ENCODE measurements around the gene ABR. TPM values are rescaled to one million over a fixed set of nuclear protein-coding genes. Genes with fewer than 3 reads are reported as not detected.

Gene ABR
- total RNA-seq, 6 experiments from 2014 or later: 7.4 to 21.5 (median 11.3) TPM

DNA sequence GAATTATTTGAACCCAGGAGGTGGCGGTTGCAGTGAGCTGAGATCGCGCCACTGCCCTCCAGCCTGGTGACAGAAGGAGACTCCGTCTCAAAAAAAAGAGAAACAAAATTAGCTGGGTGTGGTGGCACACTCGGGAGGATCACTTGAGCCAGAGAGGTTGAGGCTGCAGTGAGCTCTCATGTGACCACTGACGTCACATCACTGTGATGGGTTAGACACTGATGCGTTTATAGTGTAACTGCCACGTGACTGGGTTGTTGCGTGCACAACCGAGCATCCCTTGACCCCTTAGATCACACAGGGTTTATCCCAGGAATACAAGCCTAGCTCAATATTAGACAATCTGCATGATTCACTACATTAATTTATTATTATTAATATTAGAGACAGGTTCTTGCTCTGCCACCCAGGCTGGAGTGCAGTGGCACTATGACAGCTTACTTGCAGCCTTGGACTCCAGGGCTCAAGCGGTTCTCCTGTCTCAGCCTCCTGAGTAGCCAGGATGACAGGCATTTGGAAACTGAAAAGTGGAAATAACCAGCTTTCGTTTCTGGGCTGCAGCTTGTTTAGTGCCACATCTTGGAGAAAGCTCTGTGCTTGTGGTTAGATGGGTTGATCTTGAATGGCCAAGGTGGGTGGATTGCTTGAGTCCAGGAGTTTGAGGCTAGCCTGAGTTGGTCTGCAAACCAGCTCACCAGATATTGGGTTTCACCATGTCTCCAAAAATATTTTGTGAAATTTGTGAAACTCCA lies 26.4 kb upstream of the ABR start:
- Histone ChIP-seq H3K4me1 (no peaks in the 10 kb centered on the region), H3K27me3 (no peaks in the 10 kb centered on the region), H3K9me3 (no peaks in the 10 kb centered on the region), H3K4me3 (no peak overlapping the region), H3K27ac (no peak overlapping the region), H3K36me3 (no peaks in the 10 kb centered on the region)
- no peak for TF ChIP-seq POLR2A (IDR thresholded peaks at IDR 0.05)
- TF ChIP-seq, protein P1, sequence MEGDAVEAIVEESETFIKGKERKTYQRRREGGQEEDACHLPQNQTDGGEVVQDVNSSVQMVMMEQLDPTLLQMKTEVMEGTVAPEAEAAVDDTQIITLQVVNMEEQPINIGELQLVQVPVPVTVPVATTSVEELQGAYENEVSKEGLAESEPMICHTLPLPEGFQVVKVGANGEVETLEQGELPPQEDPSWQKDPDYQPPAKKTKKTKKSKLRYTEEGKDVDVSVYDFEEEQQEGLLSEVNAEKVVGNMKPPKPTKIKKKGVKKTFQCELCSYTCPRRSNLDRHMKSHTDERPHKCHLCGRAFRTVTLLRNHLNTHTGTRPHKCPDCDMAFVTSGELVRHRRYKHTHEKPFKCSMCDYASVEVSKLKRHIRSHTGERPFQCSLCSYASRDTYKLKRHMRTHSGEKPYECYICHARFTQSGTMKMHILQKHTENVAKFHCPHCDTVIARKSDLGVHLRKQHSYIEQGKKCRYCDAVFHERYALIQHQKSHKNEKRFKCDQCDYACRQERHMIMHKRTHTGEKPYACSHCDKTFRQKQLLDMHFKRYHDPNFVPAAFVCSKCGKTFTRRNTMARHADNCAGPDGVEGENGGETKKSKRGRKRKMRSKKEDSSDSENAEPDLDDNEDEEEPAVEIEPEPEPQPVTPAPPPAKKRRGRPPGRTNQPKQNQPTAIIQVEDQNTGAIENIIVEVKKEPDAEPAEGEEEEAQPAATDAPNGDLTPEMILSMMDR (IDR thresholded peaks at IDR 0.05): no peak
- peak in 3 of 4 donors; percentile 10 to 22 (median 17) for ATAC-seq
- WGBS (ENCODE audit: insufficient coverage, low coverage, low lambda C conversion rate, missing lambda C conversion rate): 58% methylated on average over 4 of the region's 12 CpGs
- intact Hi-C loops (cut with DNase I): no loop called here
- no peak for DNase-seq

DNA sequence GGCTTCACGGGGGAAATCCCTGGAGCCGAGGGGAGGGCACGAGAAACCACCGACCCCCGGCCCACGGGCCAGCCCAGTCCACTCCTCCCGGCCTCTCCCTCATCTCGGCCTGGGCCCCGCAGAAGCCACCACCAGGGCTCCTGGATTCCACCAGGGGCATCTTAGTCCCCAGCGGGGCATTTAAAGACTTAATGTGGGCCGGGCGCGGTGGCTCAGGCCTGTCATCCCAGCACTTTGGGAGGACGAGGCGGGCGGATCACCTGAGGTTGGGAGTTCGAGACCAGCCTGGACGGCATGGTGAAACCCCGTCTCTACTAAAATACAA lies 24.1 kb upstream of the ABR start:
- Histone ChIP-seq H3K4me3 (peak overlapping the region; percentile 35 to 51 (median 51)), H3K27ac (peak overlapping the region in 1 of 3 donors; percentile 14), H3K9me3 (no peaks in the 10 kb centered on the region), H3K27me3 (no peaks in the 10 kb centered on the region), H3K36me3 (no peaks in the 10 kb centered on the region), H3K4me1 (no peaks in the 10 kb centered on the region)
- intact Hi-C loops (cut with DNase I): no loop called here
- no peak for DNase-seq
- 3% methylated on average over 6 of the region's 19 CpGs for WGBS (ENCODE audit: insufficient coverage, low coverage, low lambda C conversion rate, missing lambda C conversion rate)
- peak in 1 of 4 donors; percentile 4 for ATAC-seq
- TF ChIP-seq, protein P1 (IDR thresholded peaks at IDR 0.05): no peak
- TF ChIP-seq POLR2A (IDR thresholded peaks at IDR 0.05): no peak

DNA sequence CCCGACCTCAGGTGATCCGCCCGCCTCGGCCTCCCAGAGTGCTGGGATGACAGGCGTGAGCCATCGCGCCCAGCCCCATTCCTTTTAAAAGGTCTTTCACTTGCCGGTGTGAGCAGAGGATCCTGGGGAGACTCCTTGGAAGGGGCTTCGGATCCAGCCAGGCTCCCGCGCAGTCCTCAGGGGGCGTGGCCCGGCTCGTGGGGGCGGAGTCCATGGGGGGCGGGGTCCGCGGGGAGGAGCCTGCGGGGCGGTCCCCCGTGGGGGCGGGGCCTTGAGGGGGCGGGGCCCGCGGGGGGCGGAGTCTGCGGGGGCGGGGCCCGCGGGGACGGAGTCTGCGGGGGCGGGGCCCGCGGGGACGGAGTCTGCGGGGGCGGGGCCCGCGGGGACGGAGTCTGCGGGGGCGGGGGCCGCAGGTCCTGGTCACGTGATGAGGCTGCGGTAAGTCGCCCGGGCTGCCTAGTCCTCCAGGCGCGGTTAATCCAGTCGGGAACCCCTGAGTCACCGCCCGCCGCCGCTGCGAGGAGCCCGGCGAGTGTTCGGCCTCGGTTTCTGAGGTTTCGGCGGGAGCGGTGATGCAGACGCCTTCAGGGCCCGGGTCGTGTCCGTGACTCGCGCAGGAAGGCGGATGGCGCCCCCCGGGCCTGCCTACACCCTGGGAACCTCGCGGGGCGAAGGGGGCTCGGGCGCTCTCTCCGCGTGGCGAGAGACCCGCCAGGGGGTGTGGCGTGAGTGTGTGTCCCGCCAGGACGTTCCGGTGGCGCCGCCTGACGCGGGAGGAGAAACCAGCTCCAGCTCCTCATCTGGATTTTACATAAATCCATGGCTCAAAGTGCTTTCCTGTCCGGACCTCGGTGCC lies 23.6 kb upstream of the ABR start:
- Histone ChIP-seq H3K4me3 (peak overlapping the region; percentile 35 to 51 (median 51)), H3K27ac (peak overlapping the region in 2 of 3 donors; percentile 14 to 18), H3K27me3 (no peaks in the 10 kb centered on the region), H3K36me3 (no peaks in the 10 kb centered on the region), H3K4me1 (no peaks in the 10 kb centered on the region), H3K9me3 (no peaks in the 10 kb centered on the region)
- 27% methylated on average over 9 of the region's 91 CpGs for WGBS (ENCODE audit: insufficient coverage, low coverage, low lambda C conversion rate, missing lambda C conversion rate)
- no peak for TF ChIP-seq POLR2A (IDR thresholded peaks at IDR 0.05)
- TF ChIP-seq, protein P1 (IDR thresholded peaks at IDR 0.05): peak in 1 of 4 donors; percentile 12
- intact Hi-C loops (cut with DNase I): no loop called here
- peak; percentile 67 to 80 (median 77) for ATAC-seq
- peak; percentile 61 to 72 (median 62) for DNase-seq

DNA sequence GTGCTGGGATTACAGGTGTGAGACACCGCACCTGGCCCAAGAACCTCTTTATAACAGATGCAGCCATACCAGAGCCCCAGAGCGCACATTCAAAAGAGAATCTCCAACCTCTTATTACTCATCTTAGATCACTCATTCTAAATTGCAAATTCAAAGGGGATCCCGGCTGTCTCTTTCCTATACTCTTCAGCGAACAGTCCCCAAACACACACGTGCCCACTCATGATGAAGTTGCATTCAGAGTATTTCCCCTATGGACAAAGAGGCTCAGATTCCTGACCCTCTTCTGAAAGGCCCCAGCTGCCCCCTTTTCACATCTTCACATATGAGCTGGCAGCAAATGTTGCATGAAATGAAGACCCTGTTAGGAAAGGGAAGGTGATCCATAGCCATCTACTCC lies 22.5 kb upstream of the ABR start:
- Histone ChIP-seq H3K27ac (no peak overlapping the region), H3K4me1 (no peaks in the 10 kb centered on the region), H3K4me3 (no peak overlapping the region), H3K9me3 (no peaks in the 10 kb centered on the region), H3K27me3 (no peaks in the 10 kb centered on the region), H3K36me3 (no peaks in the 10 kb centered on the region)
- ATAC-seq: no peak
- TF ChIP-seq, protein P1 (IDR thresholded peaks at IDR 0.05): no peak
- TF ChIP-seq POLR2A (IDR thresholded peaks at IDR 0.05): no peak
- intact Hi-C loops (cut with DNase I): no loop called here
- 85% methylated on average over 5 of the region's 5 CpGs for WGBS (ENCODE audit: insufficient coverage, low coverage, low lambda C conversion rate, missing lambda C conversion rate)
- DNase-seq: no peak

All from right lobe of liver (tissue), 6 donors.